HTR-8/SVneo (cell line): ENCODE results near the gene MRPL48.

ENCODE experiments used
- DNase-seq: peaks from one replicate; pipeline ENCODE4 v3.0.0; 2011; ENCODE audit warnings: low spot score, mixed read lengths; ENCODE audit not compliant: insufficient read length
- FAIRE-seq: peaks from 2 replicates; lab custom pipeline; 2011; peaks lifted over from hg19 to GRCh38; lab: Jason Lieb, UNC

MRPL48 gene

GRCh38 chr11:73830261-73830660 lies 42.6 kb downstream of the MRPL48 start:
- FAIRE-seq = no peak
- no peak for DNase-seq

- FAIRE-seq (no peak), DNase-seq (no peak)
Observed at GRCh38 chr11:73833067-73833466, 45.4 kb downstream of the MRPL48 start.

GRCh38 chr11:73838443-73839122 lies 50.9 kb downstream of the MRPL48 start:
- FAIRE-seq (no peak), DNase-seq (peak; percentile 29)

- FAIRE-seq (no peak), DNase-seq (no peak)
Observed at GRCh38 chr11:73839123-73839457, 51.4 kb downstream of the MRPL48 start.

GRCh38 chr11:73851046-73851764 lies 63.5 kb downstream of the MRPL48 start:
- FAIRE-seq (no peak), DNase-seq (no peak)

- FAIRE-seq = no peak
- no peak for DNase-seq
Observed at GRCh38 chr11:73852049-73852448, 64.4 kb downstream of the MRPL48 start.

- FAIRE-seq (no peak), DNase-seq (no peak)
Observed at GRCh38 chr11:73854680-73855079, 67.0 kb downstream of the MRPL48 start.

GRCh38 chr11:73856031-73856567 lies 68.4 kb downstream of the MRPL48 start:
- DNase-seq (no peak), FAIRE-seq (no peak)

- FAIRE-seq = no peak
Observed at GRCh38 chr11:73859671-73860070, 72.0 kb downstream of the MRPL48 start.

GRCh38 chr11:73860202-73860601 lies 72.5 kb downstream of the MRPL48 start:
- DNase-seq (no peak), FAIRE-seq (no peak)

More at GRCh38 chr11:73859671-73860070, 72.0 kb downstream of the MRPL48 start:
- no peak for DNase-seq

- DNase-seq (no peak), FAIRE-seq (no peak)
Observed at GRCh38 chr11:73862986-73863385, 75.3 kb downstream of the MRPL48 start.

GRCh38 chr11:73866095-73866579 lies 78.5 kb downstream of the MRPL48 start:
- no peak for FAIRE-seq
- no peak for DNase-seq

- peak; percentile 54 for FAIRE-seq
- DNase-seq = peak; percentile 90
Observed at GRCh38 chr11:73866586-73866996, 78.9 kb downstream of the MRPL48 start.

- FAIRE-seq (no peak), DNase-seq (no peak)
Observed at GRCh38 chr11:73869332-73869949, 81.8 kb downstream of the MRPL48 start.

GRCh38 chr11:73870261-73870660 lies 82.6 kb downstream of the MRPL48 start:
- FAIRE-seq = no peak
- no peak for DNase-seq

- DNase-seq (no peak), FAIRE-seq (no peak)
Observed at GRCh38 chr11:73872749-73873357, 85.2 kb downstream of the MRPL48 start.

GRCh38 chr11:73875380-73875779 lies 87.7 kb downstream of the MRPL48 start:
- no peak for FAIRE-seq
- no peak for DNase-seq

- DNase-seq (no peak), FAIRE-seq (no peak)
Observed at GRCh38 chr11:73875840-73876239, 88.2 kb downstream of the MRPL48 start.

GRCh38 chr11:73876424-73877310 lies 89.0 kb downstream of the MRPL48 start, which contains the start of the genes COA4 and PAAF1:
COA4 (minus strand) TSS chr11:73876846; CDS start chr11:73873378, 3,468 bp downstream.
PAAF1 (plus strand) TSS chr11:73876999; CDS start chr11:73877022, 23 bp downstream.
- DNase-seq (peak; percentile 99), FAIRE-seq (peak; percentile 96)
